AG08396 (cell line): ENCODE results near the gene GGNBP2.
"Not testable (repeated sequence)": the region's sequence is repeated elsewhere in the genome, so short reads cannot be mapped to it uniquely, and the experiment has no call there.

Experiments used
- DNase-seq: peaks from one replicate; pipeline ENCODE4 v3.0.0; 2012; ENCODE audit warnings: low spot score, mixed read lengths

The GGNBP2 gene

DNA sequence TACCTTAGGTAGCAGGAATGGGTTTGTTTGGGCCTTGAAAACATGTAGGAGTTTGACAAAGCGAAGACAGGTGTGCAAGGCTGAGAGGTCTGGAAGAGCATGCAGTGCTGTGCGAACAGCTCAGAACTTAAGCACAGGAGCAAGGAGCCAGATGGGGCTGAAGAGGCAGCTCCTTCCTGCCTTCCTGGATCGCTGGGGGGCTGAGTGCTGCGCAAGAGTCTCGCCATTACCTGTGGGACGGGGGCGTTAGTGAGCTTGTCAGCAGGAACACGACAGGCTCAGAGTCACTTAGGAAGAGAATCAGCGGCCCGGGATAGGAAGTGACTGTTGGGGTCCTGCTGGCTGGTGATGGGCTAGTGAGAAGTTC, 56.2 kb downstream of the GGNBP2 start:
- no peak for DNase-seq

- peak; percentile 96 for DNase-seq
Measured at GRCh38 chr17:36601303-36602029, 56.7 kb downstream of the GGNBP2 start, which contains the start of gene MRM1. Gene MRM1, plus strand, starts transcription at chr17:36601583. Its CDS starts 228 bp downstream, at chr17:36601811.

GRCh38 chr17:36602030-36602748, 57.5 kb downstream of the GGNBP2 start:
- no peak for DNase-seq

DNA sequence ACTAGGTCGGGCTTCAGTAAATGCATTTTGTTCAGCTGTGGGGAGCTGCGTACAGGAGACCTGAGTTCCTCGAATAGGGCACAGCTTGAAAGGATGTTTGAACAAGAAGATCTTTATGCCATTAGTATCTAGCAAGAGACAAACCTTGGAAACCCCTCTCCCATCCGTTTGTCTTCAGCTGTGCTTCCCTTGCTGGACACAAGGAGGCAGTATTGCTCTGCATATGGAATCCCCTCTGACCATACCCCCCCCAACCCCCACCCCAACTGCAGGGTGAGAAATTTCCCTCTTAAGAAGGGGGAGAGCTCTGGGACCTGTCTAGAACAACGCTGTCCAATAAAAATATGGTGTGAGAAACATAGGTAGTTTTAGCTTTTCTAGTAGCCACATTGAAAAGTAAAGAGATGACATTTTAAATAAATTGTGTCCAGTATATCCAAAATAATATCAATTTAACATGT, 58.2 kb downstream of the GGNBP2 start:
- peak; percentile 71 for DNase-seq

- DNase-seq = not testable (repeated sequence)
Measured at GRCh38 chr17:36605028-36605427, 60.3 kb downstream of the GGNBP2 start.

- DNase-seq = no peak
Measured at GRCh38 chr17:36608280-36608679, 63.6 kb downstream of the GGNBP2 start.

GRCh38 chr17:36608794-36609497, 64.2 kb downstream of the GGNBP2 start:
- peak; percentile 77 for DNase-seq

DNA sequence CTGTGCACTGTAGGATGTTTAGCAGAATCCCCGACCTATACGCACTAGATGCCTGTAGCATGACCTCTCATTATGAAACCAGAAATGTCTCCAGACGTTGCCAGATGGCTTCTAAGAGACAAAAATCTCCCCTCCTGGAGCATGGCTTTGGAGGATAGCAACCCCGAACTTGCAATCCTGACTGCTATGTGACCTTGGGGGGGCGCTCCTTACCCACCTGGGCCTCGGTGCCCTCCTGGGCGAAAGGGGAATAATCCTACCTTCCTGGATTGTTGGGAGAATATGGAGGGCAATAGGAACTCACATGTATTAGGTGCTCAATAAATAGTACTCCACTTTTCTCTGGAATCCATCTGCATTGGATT, 64.8 kb downstream of the GGNBP2 start:
- no peak for DNase-seq

DNA sequence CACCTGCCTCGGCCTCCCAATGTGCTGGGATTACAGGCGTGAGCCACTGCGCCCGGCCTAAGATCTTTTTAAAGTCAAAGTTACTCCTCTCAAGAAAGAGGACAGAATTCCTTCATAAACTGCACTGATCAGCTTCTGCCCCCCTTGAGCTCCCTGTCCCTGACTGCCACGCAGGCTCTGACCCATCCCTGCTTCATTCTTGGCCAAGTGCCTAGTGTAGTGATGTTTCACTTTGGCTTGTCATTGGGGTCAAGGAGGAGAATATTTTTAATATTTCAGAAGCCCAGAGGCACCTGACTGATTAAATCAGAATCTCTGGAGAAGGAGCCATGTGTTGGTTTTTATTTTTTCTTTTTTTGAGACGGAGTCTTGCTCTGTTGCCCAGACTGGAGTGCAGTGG, 65.8 kb downstream of the GGNBP2 start:
- no peak for DNase-seq

DNA sequence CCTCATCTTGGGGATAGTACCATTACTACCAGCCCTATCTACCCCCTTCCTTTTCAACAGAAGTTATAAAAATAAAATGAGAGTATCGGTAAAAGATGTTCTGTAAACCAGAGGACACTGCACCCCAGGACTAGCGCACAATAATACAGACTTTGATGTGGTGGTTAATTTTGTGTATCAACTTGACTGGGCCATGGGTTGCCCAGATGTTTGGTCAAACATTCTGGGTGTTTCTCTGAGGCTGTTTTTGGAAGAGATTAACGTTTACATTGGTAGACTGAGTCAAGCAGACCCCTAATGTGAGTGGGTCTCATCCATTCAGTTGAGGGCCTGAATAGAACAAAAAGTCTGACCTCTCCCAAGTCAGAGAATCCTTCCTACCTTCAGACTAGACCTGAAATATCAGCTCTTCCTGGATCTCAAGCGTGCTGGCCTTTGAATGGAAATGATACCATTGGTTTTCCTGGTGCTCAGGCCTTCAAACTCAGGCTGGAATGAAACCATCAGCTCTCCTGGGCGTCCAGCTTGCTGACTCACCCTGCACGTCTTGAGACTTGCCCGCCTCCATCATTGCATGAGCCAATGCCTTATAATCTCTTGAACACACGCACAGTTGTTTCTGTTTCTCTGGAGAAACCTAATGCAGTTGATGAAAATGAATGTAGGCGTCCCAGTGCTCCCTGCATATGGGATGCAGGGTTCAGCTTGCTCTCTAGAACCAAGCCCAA, 66.8 kb downstream of the GGNBP2 start:
- DNase-seq = peak; percentile 68

DNA sequence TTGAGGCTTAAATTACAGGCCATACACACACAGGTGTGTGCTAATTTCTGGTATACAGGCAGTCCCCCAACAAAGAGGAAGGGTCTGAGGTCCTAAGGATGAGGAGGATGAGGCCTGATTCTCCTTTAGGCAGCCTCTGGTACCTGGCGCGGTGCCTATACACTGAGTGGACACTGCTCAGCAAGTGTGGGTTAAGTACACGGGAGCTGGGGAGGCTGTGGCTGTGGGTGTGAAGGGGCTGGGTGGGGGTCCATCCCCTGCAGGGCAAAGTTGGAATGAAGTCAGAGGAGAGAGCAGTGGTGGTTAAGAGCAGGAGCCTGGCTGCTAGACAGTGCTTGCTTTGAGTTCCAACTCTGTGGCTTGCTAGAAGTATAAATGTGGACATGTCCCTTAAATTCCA, 67.6 kb downstream of the GGNBP2 start:
- no peak for DNase-seq

GRCh38 chr17:36613155-36613554, 68.4 kb downstream of the GGNBP2 start:
- no peak for DNase-seq

DNA sequence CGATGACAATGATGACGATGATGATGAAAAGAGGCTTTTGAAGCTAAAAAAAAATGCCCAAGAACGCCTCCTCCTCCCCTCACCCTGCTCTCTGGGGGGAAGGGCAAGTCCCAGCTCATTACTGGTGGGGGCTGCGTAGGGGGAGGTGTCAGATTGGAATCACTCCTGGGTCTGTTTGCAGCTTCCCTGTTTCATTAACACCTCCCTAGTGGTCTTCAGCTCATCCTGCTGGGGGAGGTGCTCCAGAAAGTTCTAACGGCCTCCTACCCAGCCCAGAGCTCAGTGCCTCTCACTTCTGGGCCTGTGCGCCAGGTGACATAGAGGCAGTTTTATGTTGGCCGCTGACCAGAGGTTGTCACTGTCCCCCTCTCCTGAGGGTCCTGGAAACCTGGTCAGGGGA, 69.4 kb downstream of the GGNBP2 start:
- no peak for DNase-seq

GRCh38 chr17:36614933-36615332, 70.2 kb downstream of the GGNBP2 start:
- DNase-seq = no peak

DNA sequence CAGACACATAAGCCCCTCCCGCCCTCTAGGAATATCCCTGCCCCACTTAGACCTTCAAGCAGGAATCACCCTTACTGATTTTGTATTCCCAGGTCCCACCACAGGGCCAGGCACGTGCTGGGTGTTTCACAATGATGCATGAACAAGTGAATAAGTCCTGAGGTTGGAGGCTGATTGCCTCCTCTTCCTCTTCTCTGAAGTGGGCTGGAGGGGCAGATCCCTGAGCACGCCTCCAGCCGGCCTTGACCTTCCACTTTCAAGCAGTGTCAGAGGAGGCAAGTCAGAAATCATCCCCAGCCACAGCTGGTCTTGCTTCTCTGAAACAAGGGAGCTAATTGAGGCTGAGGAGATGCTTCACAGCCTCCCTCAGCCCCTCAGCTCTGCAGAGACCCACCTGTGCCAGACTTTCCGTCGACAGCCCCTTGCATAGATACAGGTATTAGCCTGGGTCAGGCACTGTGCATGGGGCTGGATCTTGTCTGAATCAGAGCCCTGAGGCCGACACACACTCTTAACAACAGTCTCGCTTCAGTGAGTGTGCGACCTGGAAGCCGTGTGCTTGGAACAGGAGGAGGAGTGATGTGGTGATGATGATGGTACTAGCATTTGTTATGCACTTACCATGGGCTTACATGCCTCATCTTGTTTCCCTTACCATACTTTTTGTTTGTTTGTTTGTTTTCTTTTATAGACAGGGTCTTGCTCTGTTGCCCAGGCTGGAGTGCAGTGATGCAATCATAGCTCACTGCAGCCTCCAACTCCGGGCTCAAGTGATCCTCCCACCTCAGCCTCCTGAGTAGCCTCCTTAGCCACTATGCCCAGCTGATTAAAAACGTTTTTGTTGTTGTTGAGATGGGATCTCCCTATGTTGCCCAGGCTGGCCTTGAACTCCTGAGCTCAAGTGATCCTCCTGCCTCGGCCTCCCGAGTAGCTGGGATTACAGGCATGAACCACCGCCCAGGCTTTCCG, 71.6 kb downstream of the GGNBP2 start:
- DNase-seq = no peak

GRCh38 chr17:36617773-36618172, 73.1 kb downstream of the GGNBP2 start:
- DNase-seq = no peak

GRCh38 chr17:36623281-36623680, 78.6 kb downstream of the GGNBP2 start:
- DNase-seq = no peak

DNA sequence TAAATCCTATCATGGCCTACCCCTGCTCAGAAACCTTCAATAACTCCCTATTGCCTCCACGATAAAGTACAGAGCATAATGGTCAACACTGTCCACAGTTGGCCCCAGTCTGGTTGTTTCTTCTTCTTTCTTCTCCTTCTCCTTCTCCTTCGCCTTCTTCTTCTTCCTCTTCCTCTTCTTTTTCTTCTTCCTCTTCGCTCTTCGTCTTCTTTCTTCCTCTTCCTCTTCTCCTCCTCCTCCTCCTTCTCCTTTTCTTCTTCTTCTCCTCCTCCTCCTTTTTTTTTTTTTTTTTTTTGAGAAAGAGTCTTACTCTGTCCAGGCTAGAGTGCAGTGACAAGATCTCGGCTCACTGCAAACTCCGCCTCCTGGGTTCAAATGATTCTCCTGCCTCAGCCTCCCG, 80.5 kb downstream of the GGNBP2 start:
- DNase-seq = no peak

GRCh38 chr17:36627101-36627500, 82.4 kb downstream of the GGNBP2 start:
- no peak for DNase-seq

DNA sequence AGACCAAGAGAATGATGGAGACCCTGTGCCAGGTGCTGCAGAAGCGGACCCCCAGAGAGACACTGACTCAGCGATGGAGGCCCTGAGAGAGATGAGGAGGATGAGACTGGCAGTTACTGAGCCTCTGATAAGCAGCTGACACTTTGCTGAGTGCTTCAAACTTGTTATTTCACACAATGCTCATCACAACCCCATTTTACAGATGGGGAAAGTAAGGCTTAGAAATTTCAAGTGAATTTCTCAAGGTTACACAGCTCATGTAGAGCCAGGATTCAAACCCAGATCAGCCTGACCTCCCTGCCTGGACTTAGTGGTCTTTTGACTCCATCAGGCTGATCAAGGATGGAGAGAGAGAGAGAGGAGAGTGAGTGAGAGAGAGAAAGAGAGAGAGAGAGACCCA, 83.9 kb downstream of the GGNBP2 start:
- no peak for DNase-seq

DNA sequence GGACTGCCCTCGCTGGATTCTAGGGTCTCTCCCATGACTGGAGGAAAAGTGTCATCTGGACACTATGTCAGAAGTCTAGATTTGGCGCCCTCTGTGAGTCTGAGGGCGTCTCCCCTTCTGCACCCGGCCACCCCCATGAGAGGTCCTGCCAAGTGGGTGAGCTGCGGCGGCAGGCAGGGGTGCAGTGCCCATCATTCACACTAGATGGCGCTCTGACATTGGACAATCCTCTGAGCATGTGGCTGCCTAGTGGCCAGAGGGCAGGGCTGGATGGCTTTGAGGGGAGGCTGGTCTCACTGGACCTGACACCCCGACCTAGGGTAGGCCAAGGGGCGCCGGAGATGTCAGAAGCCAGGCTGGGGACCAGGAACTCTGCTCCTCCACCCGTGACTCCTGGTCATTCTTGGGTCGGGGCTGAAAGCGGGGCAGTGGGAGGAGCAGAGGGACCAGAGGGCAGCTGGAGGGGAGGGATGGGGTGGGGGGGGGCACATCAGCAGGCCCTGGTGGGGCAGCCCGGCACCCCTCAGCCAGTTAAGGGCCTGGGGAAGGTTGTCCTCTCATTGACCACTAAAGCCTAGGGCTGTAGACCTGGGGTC, 84.6 kb downstream of the GGNBP2 start:
- peak; percentile 88 for DNase-seq
